ENCODE data around the gene MYBPC2.
"Not testable (repeated sequence)": the region's sequence is repeated elsewhere in the genome, so short reads cannot be mapped to it uniquely, and the experiment has no call there.

MYBPC2 gene

DNA sequence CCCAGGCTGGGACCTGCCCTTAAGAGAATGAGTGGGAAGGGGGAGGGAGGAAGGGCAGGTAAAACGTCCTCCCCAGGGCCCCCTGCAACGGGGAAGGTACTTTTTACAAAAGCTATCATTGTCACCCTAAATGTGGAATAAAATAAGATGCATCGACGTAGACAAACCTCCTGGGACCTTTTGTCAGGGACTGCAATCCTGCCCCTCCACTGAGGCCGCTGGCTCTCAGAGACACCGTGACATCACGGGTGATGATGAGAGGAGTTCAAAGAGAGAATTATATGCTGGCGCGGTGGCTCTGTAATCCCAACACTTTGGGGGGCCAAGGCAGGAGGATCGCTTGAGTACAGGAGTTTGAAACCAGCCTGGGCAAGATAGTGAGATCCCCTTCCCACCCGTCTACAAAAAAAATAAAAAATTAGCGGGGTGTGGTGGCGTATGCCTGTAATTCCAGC is 1.8 kb upstream of the MYBPC2 start:
- Histone ChIP-seq H3K36me3 (ENCODE audit: insufficient read depth, low read length) (no peaks in the 10 kb centered on the region), H3K9me3 (ENCODE audit: low read depth, low read length) (no peaks in the 10 kb centered on the region), H3K4me3 (peak overlapping the region; percentile 76), H3K27ac (no peak overlapping the region), H3K9ac (ENCODE audit: insufficient read length) (peak overlapping the region; percentile 59)
- no peak for DNase-seq (ENCODE audit: low read depth, low spot score)
- no peak for TF ChIP-seq POLR2AphosphoS5 (IDR thresholded peaks at IDR 0.05; ENCODE audit: borderline replicate concordance, low read depth, low read length)
- TF ChIP-seq FOXP2 (optimal IDR thresholded peaks at IDR 0.05; ENCODE audit: control extremely low read depth, extremely low read length, insufficient read depth), result no peak
- no peak for TF ChIP-seq EZH2 (IDR thresholded peaks at IDR 0.05)

DNA sequence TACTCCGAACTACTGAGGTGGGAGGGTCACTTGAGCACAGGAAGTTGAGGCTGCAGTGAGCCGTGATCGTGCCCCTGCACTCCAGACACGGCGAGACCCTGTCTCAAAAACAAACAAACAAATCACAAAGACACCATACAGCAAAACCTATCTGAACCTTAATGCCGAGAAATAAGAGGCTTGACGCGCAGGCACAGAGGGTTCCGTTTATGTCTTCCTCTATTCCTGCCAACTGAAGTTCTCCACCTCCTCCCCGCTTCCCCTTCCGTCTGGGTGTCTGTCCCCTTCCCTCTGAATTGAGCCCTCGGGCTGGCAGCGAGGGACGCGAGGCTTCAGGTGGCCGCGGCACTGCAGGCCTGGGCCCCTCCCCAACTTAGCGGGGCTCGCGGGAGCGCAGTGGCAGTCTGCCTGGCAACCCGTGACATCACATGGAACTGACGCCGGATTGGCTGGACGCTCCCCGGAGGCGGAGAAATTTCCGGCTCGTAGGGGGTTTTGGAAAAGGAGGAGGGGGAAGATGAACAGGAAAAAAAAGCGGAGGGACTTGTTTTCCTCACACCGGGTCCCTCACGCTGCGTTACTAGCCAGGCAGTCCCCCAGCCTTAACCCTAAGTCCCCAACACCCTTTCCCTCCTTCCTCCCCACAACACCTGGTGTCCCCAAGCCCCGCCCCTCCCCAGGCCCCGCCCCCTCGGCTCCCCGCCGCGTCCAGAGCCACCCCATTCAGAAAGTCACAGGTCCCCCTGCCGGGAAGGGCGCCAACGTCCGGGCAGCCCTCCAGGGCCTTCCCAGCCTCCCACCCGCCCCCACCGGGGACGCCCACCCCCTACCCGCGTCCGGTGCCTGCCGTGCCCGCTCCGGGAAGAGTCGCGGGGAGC is 1.1 kb upstream of the MYBPC2 start:
- no peaks in the 10 kb centered on the region for H3K36me3 ChIP-seq (ENCODE audit: insufficient read depth, low read length)
- TF ChIP-seq FOXP2 (optimal IDR thresholded peaks at IDR 0.05; ENCODE audit: control extremely low read depth, extremely low read length, insufficient read depth) (no peak), POLR2AphosphoS5 (IDR thresholded peaks at IDR 0.05; ENCODE audit: borderline replicate concordance, low read depth, low read length) (no peak), EZH2 (IDR thresholded peaks at IDR 0.05) (no peak)
- H3K27ac ChIP-seq, result no peak overlapping the region
- peak overlapping the region; percentile 76 for H3K4me3 ChIP-seq
- DNase-seq (ENCODE audit: low read depth, low spot score), result peak; percentile 12
- no peaks in the 10 kb centered on the region for H3K9me3 ChIP-seq (ENCODE audit: low read depth, low read length)
- peak overlapping the region; percentile 59 for H3K9ac ChIP-seq (ENCODE audit: insufficient read length)

DNA sequence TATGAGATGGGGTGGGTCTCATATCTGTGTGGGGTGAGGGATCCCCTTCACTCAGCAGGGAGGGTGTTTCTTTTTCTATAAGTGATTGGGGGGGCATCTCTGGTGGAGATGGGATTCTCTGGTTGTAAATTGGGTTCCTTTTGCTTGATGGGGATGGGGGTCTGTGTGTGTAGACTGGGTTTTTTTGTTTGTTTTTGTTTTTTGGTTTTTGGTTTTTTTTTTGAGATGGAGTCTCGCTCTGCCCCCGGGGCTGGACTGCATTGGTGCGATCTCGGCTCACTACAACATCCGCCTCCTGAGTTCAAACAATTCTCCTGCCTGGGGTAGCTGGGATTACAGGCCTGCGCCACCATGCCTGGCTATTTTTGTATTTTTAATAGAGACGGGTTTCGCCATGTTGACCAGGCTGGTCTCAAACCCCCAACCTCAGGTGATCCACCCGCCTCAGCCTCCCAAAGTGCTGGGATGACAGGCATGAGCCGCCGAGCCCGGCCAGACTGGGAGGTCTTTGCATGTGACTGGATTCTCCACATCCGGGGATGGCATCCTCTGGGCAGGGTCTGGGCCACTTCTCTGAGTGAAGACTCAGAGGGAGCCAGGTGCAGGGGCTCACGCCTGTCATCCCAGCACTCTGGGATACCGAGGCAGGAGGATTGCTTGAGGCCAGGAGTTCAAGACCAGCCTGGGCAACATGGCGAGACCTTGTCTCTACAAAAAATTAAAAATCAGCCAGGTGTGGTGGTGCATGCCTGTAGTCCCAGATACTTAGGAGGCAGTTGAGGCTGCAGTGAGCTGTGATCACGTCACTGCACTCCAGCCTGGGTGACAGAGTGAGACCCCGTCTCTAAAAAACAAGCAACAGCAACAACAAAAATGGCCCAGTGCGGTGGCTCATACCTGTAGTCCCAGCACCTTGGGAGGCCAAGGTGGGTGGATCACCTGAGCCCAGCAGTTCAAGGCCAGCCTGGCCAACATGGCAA is 799 bp downstream of the MYBPC2 start:
- no peaks in the 10 kb centered on the region for H3K9me3 ChIP-seq (ENCODE audit: low read depth, low read length)
- TF ChIP-seq EZH2 (IDR thresholded peaks at IDR 0.05), result no peak
- TF ChIP-seq FOXP2 (optimal IDR thresholded peaks at IDR 0.05; ENCODE audit: control extremely low read depth, extremely low read length, insufficient read depth), result no peak
- TF ChIP-seq POLR2AphosphoS5 (IDR thresholded peaks at IDR 0.05; ENCODE audit: borderline replicate concordance, low read depth, low read length), result no peak
- no peak overlapping the region for H3K9ac ChIP-seq (ENCODE audit: insufficient read length)
- H3K36me3 ChIP-seq (ENCODE audit: insufficient read depth, low read length), result no peaks in the 10 kb centered on the region
- H3K27ac ChIP-seq, result no peak overlapping the region
- DNase-seq (ENCODE audit: low read depth, low spot score), result no peak
- H3K4me3 ChIP-seq, result no peak overlapping the region

DNA sequence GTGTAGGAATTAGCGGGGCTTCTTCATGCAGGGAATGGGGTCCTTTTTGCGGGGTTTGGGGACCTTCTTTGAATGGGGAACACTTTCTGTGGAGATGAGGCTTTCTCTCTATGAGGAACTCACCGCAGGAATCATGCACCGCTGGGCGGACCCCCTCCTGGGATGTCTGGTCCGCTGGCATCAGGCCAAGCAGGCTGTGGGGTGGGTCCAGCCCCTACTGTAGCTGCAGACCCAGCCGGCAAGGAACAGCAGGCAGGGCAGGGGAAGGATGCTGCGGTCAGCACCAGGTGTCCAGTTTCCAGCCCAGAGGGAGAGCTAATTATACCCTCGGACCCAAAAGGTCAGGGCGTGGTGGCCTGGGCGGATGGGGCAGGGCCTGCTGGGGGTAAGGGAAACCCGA is 1.8 kb downstream of the MYBPC2 start:
- TF ChIP-seq POLR2AphosphoS5 (IDR thresholded peaks at IDR 0.05; ENCODE audit: borderline replicate concordance, low read depth, low read length) (no peak), EZH2 (IDR thresholded peaks at IDR 0.05) (no peak), FOXP2 (optimal IDR thresholded peaks at IDR 0.05; ENCODE audit: control extremely low read depth, extremely low read length, insufficient read depth) (no peak)
- Histone ChIP-seq H3K9me3 (ENCODE audit: low read depth, low read length) (no peaks in the 10 kb centered on the region), H3K27ac (no peak overlapping the region), H3K4me3 (no peak overlapping the region), H3K9ac (ENCODE audit: insufficient read length) (no peak overlapping the region), H3K36me3 (ENCODE audit: insufficient read depth, low read length) (no peaks in the 10 kb centered on the region)
- DNase-seq (ENCODE audit: low read depth, low spot score), result no peak

DNA sequence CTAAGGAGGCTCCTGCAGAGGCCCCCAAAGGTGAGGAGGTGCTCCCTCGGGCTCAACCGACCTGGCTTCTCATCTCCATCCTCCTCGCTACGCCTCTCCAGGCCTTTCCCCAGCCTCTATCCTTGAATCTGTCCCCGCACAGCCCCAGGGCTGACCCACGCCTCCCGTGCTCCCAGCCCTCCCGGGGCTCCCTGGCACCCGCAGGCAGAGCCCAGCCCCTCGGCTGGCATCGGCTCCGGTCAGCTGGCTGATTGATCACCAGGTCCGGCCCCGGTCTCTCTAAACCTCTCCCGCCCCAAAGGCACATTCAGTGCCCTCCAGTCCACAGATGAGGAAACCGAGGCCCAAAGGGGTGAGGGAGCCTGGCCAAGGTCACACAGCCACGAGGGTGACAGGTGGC is 2.5 kb downstream of the MYBPC2 start:
- Histone ChIP-seq H3K9me3 (ENCODE audit: low read depth, low read length) (no peaks in the 10 kb centered on the region), H3K27ac (no peak overlapping the region), H3K9ac (ENCODE audit: insufficient read length) (no peak overlapping the region), H3K4me3 (no peak overlapping the region), H3K36me3 (ENCODE audit: insufficient read depth, low read length) (no peaks in the 10 kb centered on the region)
- TF ChIP-seq FOXP2 (optimal IDR thresholded peaks at IDR 0.05; ENCODE audit: control extremely low read depth, extremely low read length, insufficient read depth) (no peak), EZH2 (IDR thresholded peaks at IDR 0.05) (no peak), POLR2AphosphoS5 (IDR thresholded peaks at IDR 0.05; ENCODE audit: borderline replicate concordance, low read depth, low read length) (no peak)
- DNase-seq (ENCODE audit: low read depth, low spot score), result no peak

DNA sequence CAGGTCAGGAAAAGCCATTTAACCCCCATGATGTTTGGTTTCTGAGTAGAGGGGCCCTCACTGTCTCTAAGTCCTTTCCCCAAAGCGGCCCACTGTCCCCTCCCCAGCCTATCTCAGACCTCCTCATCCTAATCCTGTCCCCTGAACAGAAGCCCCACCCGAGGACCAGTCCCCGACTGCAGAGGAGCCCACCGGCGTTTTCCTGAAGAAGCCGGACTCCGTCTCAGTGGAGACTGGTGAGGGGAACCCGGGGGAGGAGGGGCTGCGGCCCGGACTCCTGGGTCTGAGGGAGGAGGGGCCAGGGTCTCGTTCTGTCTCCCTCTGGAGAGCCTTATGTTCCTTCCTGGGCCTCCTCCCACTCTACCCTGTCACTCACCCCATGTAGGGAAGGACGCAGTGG is 2.9 kb downstream of the MYBPC2 start:
- no peak overlapping the region for H3K27ac ChIP-seq
- DNase-seq (ENCODE audit: low read depth, low spot score), result no peak
- no peak overlapping the region for H3K9ac ChIP-seq (ENCODE audit: insufficient read length)
- TF ChIP-seq EZH2 (IDR thresholded peaks at IDR 0.05), result no peak
- no peak for TF ChIP-seq FOXP2 (optimal IDR thresholded peaks at IDR 0.05; ENCODE audit: control extremely low read depth, extremely low read length, insufficient read depth)
- no peak for TF ChIP-seq POLR2AphosphoS5 (IDR thresholded peaks at IDR 0.05; ENCODE audit: borderline replicate concordance, low read depth, low read length)
- no peaks in the 10 kb centered on the region for H3K36me3 ChIP-seq (ENCODE audit: insufficient read depth, low read length)
- H3K4me3 ChIP-seq, result no peak overlapping the region
- no peaks in the 10 kb centered on the region for H3K9me3 ChIP-seq (ENCODE audit: low read depth, low read length)

DNA sequence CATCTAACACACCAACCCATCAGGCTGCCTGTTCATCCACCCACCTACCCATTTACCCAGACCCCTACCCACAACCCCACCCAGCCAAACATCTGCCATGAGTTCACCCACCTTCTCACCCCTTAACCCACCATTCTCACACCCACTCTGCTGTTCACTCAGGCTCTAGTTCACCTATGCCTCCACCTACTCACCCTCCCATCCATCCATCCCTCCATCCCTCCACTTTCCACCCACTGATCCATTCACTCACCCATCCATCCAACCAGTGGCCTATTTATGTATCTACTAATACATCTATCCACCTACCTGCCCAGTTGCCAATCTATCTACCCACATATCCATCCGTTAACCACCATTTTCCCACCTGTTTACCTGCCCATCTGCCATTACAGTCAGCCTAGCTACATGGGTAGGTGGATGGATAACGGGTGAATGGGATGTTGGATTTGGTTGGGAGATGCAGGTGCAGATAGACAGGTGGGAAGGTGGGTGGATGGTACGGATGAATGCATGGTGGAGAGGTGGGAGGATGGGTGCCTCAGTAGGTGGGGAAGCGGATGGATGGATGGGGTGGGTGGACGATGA is 5.3 kb downstream of the MYBPC2 start:
- TF ChIP-seq POLR2AphosphoS5 (IDR thresholded peaks at IDR 0.05; ENCODE audit: borderline replicate concordance, low read depth, low read length), result no peak
- TF ChIP-seq FOXP2 (optimal IDR thresholded peaks at IDR 0.05; ENCODE audit: control extremely low read depth, extremely low read length, insufficient read depth), result no peak
- no peak for TF ChIP-seq EZH2 (IDR thresholded peaks at IDR 0.05)
- Histone ChIP-seq H3K9ac (ENCODE audit: insufficient read length) (no peak overlapping the region), H3K9me3 (ENCODE audit: low read depth, low read length) (no peaks in the 10 kb centered on the region), H3K36me3 (ENCODE audit: insufficient read depth, low read length) (no peaks in the 10 kb centered on the region), H3K27ac (no peak overlapping the region), H3K4me3 (no peak overlapping the region)
- DNase-seq (ENCODE audit: low read depth, low spot score), result no peak

DNA sequence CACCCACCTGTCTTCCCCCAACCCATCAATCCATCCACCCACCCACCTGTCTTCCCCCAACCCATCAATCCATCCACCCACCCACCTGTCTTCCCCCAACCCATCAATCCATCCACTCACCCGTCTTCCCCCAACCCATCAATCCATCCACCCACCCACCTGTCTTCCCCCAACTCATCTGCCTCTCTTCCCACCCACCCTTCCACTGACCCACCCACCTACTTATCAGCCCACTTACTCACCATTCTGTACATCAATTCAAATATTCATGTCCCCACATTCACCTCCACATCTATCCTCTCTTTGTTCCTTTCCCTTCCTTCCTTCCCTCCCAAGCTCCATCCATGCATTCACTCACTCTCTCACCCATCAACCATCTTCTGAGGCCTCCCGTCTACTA is 6.4 kb downstream of the MYBPC2 start:
- H3K9ac ChIP-seq (ENCODE audit: insufficient read length); H3K36me3 ChIP-seq (ENCODE audit: insufficient read depth, low read length); H3K27ac ChIP-seq; H3K9me3 ChIP-seq (ENCODE audit: low read depth, low read length); H3K4me3 ChIP-seq; DNase-seq (ENCODE audit: low read depth, low spot score): not testable (repeated sequence)

Data from SK-N-MC (cell line).